ENCODE data around the gene FCHO1. TPM values are rescaled to one million over a fixed set of nuclear protein-coding genes. Genes with fewer than 3 reads are reported as not detected.
A peak's percentile ranks its signal among the peaks of the same experiment; 100 is the strongest.

Gene FCHO1
- total and polyA plus RNA-seq, 2 donors (not counting 1 experiment from before 2014, with no cell fraction given) = 85.7 to 149 TPM

GRCh38 chr19:17721111-17721628 is 30.1 kb upstream of the FCHO1 start:
- no peaks in the 10 kb centered on the region for H3K27me3 Mint-ChIP-seq
- H3K79me2 ChIP-seq (ENCODE audit: control insufficient read depth, insufficient read depth, low read length) = peaks cover 67% of the 10 kb centered on the region
- H4K20me1 ChIP-seq (ENCODE audit: control insufficient read depth, insufficient read depth, low read length, poor library complexity, severe bottlenecking) = peaks cover 58% of the 10 kb centered on the region
- H3K9me3 ChIP-seq (ENCODE audit: control extremely low read depth in 1 of 3, control insufficient read depth in 2 of 3, insufficient read depth in 1 of 3, low read length in 2 of 3) = no peaks in the 10 kb centered on the region
- H3K4me2 ChIP-seq (replicated peaks; ENCODE audit: low read depth, low read length, poor library complexity, severe bottlenecking) = peak overlapping the region; percentile 98
- no peak for TF ChIP-seq EZH2 (IDR thresholded peaks at IDR 0.05; ENCODE audit: borderline replicate concordance, insufficient read depth, low read depth, low read length, poor library complexity, severe bottlenecking)
- TF ChIP-seq, protein P1, sequence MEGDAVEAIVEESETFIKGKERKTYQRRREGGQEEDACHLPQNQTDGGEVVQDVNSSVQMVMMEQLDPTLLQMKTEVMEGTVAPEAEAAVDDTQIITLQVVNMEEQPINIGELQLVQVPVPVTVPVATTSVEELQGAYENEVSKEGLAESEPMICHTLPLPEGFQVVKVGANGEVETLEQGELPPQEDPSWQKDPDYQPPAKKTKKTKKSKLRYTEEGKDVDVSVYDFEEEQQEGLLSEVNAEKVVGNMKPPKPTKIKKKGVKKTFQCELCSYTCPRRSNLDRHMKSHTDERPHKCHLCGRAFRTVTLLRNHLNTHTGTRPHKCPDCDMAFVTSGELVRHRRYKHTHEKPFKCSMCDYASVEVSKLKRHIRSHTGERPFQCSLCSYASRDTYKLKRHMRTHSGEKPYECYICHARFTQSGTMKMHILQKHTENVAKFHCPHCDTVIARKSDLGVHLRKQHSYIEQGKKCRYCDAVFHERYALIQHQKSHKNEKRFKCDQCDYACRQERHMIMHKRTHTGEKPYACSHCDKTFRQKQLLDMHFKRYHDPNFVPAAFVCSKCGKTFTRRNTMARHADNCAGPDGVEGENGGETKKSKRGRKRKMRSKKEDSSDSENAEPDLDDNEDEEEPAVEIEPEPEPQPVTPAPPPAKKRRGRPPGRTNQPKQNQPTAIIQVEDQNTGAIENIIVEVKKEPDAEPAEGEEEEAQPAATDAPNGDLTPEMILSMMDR (IDR thresholded peaks at IDR 0.05) = no peak
- peak overlapping the region in 2 of 5 experiments; percentile 90 to 94 for H3K4me3 ChIP-seq (ENCODE audit: control extremely low read depth in 1 of 5, extremely low read depth in 1 of 5, insufficient read depth in 1 of 5, low read depth in 2 of 5, low read length in 4 of 5)
- intact Hi-C loops (cut with micrococcal nuclease) = no loop called here
- H3K9me3 Mint-ChIP-seq (ENCODE audit: insufficient read depth) = no peaks in the 10 kb centered on the region
- no peak overlapping the region for H2AFZ ChIP-seq (ENCODE audit: insufficient read depth, low read depth, low read length, poor library complexity, severe bottlenecking)
- POLR2A ChIA-PET = interaction anchor here (2.6 to 2.7 kb wide), 2 partner anchors 29 to 34 kb away, joined by 11 to 14 read pairs; partner anchors contain the start of gene FCHO1
- CTCF ChIA-PET = interaction anchor here (0.7 to 2.9 kb wide), 8 partner anchors 17 to 134 kb away, joined by 3 to 20 read pairs (median 4); no protein-coding TSS in a partner anchor
- peaks cover 36% of the 10 kb centered on the region for H3K4me1 Mint-ChIP-seq
- H3K36me3 ChIP-seq (replicated peaks in 1 of 2; ENCODE audit: control extremely low read depth in 1 of 2, control insufficient read depth in 1 of 2, extremely low read depth in 1 of 2, insufficient read depth in 2 of 2, low read length in 1 of 2) = peaks cover 6 to 37% of the 10 kb centered on the region in 2 experiments
- ATAC-seq (ENCODE audit: low read depth) (no peak), DNase-seq (no peak)
- peaks cover 32 to 39% of the 10 kb centered on the region in 2 donors for H3K4me1 ChIP-seq (ENCODE audit: control insufficient read depth in 2 of 2, insufficient read depth in 2 of 2, low read length in 2 of 2)
- H3K27ac ChIP-seq (ENCODE audit: low read length in 2 of 2) = no peak overlapping the region
- 73% methylated on average over 3 of the region's 12 CpGs for WGBS (ENCODE audit: insufficient coverage)
- no peaks in the 10 kb centered on the region for H3K27me3 ChIP-seq (replicated peaks in 1 of 4; ENCODE audit: control extremely low read depth in 1 of 4, control insufficient read depth in 3 of 4, insufficient read depth in 4 of 4, low read length in 3 of 4)
- H3K9ac ChIP-seq (ENCODE audit: low read length) = peak overlapping the region; percentile 93
- H3K27ac Mint-ChIP-seq = peak overlapping the region; percentile 41
- peak overlapping the region; percentile 92 for H3K4me3 Mint-ChIP-seq

GRCh38 chr19:17721821-17722220 is 29.5 kb upstream of the FCHO1 start:
- no peak overlapping the region for H3K27ac ChIP-seq (ENCODE audit: low read length in 2 of 2)
- H2AFZ ChIP-seq (ENCODE audit: insufficient read depth, low read depth, low read length, poor library complexity, severe bottlenecking) = no peak overlapping the region
- no peak for TF ChIP-seq EZH2 (IDR thresholded peaks at IDR 0.05; ENCODE audit: borderline replicate concordance, insufficient read depth, low read depth, low read length, poor library complexity, severe bottlenecking)
- TF ChIP-seq, protein P1 (IDR thresholded peaks at IDR 0.05) = no peak
- peaks cover 6 to 40% of the 10 kb centered on the region in 2 experiments for H3K36me3 ChIP-seq (replicated peaks in 1 of 2; ENCODE audit: control extremely low read depth in 1 of 2, control insufficient read depth in 1 of 2, extremely low read depth in 1 of 2, insufficient read depth in 2 of 2, low read length in 1 of 2)
- intact Hi-C loops (cut with micrococcal nuclease) = no loop called here
- H3K27me3 Mint-ChIP-seq = no peaks in the 10 kb centered on the region
- ATAC-seq (ENCODE audit: low read depth) (no peak), DNase-seq (no peak)
- H3K4me2 ChIP-seq (replicated peaks; ENCODE audit: low read depth, low read length, poor library complexity, severe bottlenecking) = peak overlapping the region; percentile 98
- peaks cover 36% of the 10 kb centered on the region for H3K4me1 Mint-ChIP-seq
- H3K9ac ChIP-seq (ENCODE audit: low read length) = no peak overlapping the region
- H3K27ac Mint-ChIP-seq = no peak overlapping the region
- H3K27me3 ChIP-seq (replicated peaks in 1 of 4; ENCODE audit: control extremely low read depth in 1 of 4, control insufficient read depth in 3 of 4, insufficient read depth in 4 of 4, low read length in 3 of 4) = no peaks in the 10 kb centered on the region
- H3K9me3 ChIP-seq (ENCODE audit: control extremely low read depth in 1 of 3, control insufficient read depth in 2 of 3, insufficient read depth in 1 of 3, low read length in 2 of 3) = no peaks in the 10 kb centered on the region
- H3K4me3 Mint-ChIP-seq = peak overlapping the region; percentile 92
- H3K9me3 Mint-ChIP-seq (ENCODE audit: insufficient read depth) = no peaks in the 10 kb centered on the region
- CTCF ChIA-PET = interaction anchor here (1.2 to 1.9 kb wide), 3 partner anchors 34 to 59 kb away, joined by 3 to 4 read pairs (median 3); no protein-coding TSS in a partner anchor
- H3K79me2 ChIP-seq (ENCODE audit: control insufficient read depth, insufficient read depth, low read length) = peaks cover 73% of the 10 kb centered on the region
- H3K4me1 ChIP-seq (ENCODE audit: control insufficient read depth in 2 of 2, insufficient read depth in 2 of 2, low read length in 2 of 2) = peaks cover 32 to 39% of the 10 kb centered on the region in 2 donors
- H4K20me1 ChIP-seq (ENCODE audit: control insufficient read depth, insufficient read depth, low read length, poor library complexity, severe bottlenecking) = peaks cover 62% of the 10 kb centered on the region
- WGBS (ENCODE audit: insufficient coverage) = 35% methylated on average over 6 of the region's 8 CpGs
- POLR2A ChIA-PET = no interaction called here
- no peak overlapping the region for H3K4me3 ChIP-seq (ENCODE audit: control extremely low read depth in 1 of 5, extremely low read depth in 1 of 5, insufficient read depth in 1 of 5, low read depth in 2 of 5, low read length in 4 of 5)

All from B cell (primary cell).